K562 (cell line): ENCODE data around the gene ATP6V0D1. TPM values are rescaled to one million over a fixed set of nuclear protein-coding genes. Genes with fewer than 3 reads are reported as not detected.

Source experiments
- ATAC-seq: fragments of 200-7000 bp; cut with Tn5 transposase; 3 replicates; pipeline ENCODE4 v1.9.1; 2020; ENCODE audit warnings: moderate library complexity
- BruUV-seq: library from RNA; stranded (reverse); fragments of 400-500 nt; replicated peaks from 2 replicates; lab custom pipeline; 2021; lab: Mats Ljungman, UMichigan
- CTCF ChIA-PET: fragments of 300-600 bp; formaldehyde crosslinking; extraction: SDS; loops from one replicate; lab custom pipeline; 2021; ENCODE audit warnings: low intra/inter-chr PET ratio; lab: Yijun Ruan, JAX
- POLR2A ChIA-PET: fragments of 300-600, 350-650 bp; sonication (Branson Sonifier 250); formaldehyde crosslinking; extraction: SDS; loops from one replicate; lab custom pipeline; 2021; ENCODE audit warnings: antibody characterized with exemption, inconsistent platforms; lab: Yijun Ruan, JAX
- DNase-seq, 4 experiments: peaks; one replicate each; pipeline versions ENCODE4 v3.0.0 to v3.0.0-alpha.2; 2011 to 2018; ENCODE audit warnings: low spot score in 3 of 4, mixed read lengths in 3 of 4; ENCODE audit errors: extremely low read depth in 1 of 4
- FAIRE-seq: peaks from 2 replicates; lab custom pipeline; 2011; peaks lifted over from hg19 to GRCh38; lab: Jason Lieb, UNC
- H2AFZ ChIP-seq: 2 replicates; pipeline ENCODE4 v1.6.0; 2011; ENCODE audit warnings: low read depth, low read length, control low read depth, inconsistent platforms
- H3K27ac ChIP-seq: fragments of 200-600 bp; 3 replicates; pipeline ENCODE4 v1.8.0; 2011; ENCODE audit warnings: low read depth, mild to moderate bottlenecking, control low read depth, inconsistent platforms, low read length, moderate library complexity, mixed read lengths; ENCODE audit errors: extremely low read depth
- H3K27me3 ChIP-seq, 2 experiments: fragments of 300-600 bp in 1 of 2; 2 replicates in 1 of 2; 3 replicates in 1 of 2; pipeline versions ENCODE4 v1.6.0 to v1.8.0; 2011; ENCODE audit warnings: inconsistent platforms in 2 of 2, low read length in 2 of 2, mild to moderate bottlenecking in 1 of 2, mixed read lengths in 1 of 2, moderate library complexity in 1 of 2; ENCODE audit not compliant: control insufficient read depth in 2 of 2, insufficient read depth in 2 of 2
- H3K36me3 ChIP-seq: fragments of 300-600 bp; 3 replicates; pipeline ENCODE4 v1.8.0; 2011; ENCODE audit warnings: mild to moderate bottlenecking, low read length, inconsistent platforms; ENCODE audit not compliant: control insufficient read depth, insufficient read depth
- H3K4me1 ChIP-seq, 2 experiments: fragments of 200-600 bp in 1 of 2; replicated peaks in 1 of 2; 2 replicates in 1 of 2; 3 replicates in 1 of 2; pipeline versions ENCODE4 v1.5.1 to v1.8.0; 2011; ENCODE audit warnings: inconsistent platforms in 2 of 2, low read length in 2 of 2, mild to moderate bottlenecking in 1 of 2, mixed read lengths in 1 of 2, moderate library complexity in 1 of 2; ENCODE audit not compliant: control insufficient read depth in 2 of 2, insufficient read depth in 2 of 2
- H3K4me2 ChIP-seq: 2 replicates; pipeline ENCODE4 v1.6.1; 2011; ENCODE audit warnings: low read length, control low read depth, inconsistent platforms, mixed read lengths; ENCODE audit not compliant: insufficient read depth
- H3K4me3 ChIP-seq: fragments of 200-600 bp; sonication (generic), shearing (Covaris generic); 2 replicates; pipeline ENCODE4 v1.5.1; 2016; ENCODE audit warnings: control low read depth, inconsistent platforms
- H3K79me2 ChIP-seq: fragments of 200-600 bp; 3 replicates; pipeline ENCODE4 v1.8.0; 2011; ENCODE audit warnings: low read length, inconsistent platforms; ENCODE audit not compliant: control insufficient read depth, insufficient read depth
- H3K9ac ChIP-seq, 2 experiments: 2 replicates each; pipeline versions ENCODE4 v1.6.0 to v1.6.1; 2011; ENCODE audit warnings: low read depth in 2 of 2, low read length in 2 of 2, control low read depth in 1 of 2, inconsistent platforms in 1 of 2, mild to moderate bottlenecking in 1 of 2, mixed read lengths in 1 of 2; ENCODE audit not compliant: insufficient read depth in 1 of 2
- H3K9me1 ChIP-seq: one replicate; pipeline ENCODE4 v1.6.0; 2011; ENCODE audit warnings: inconsistent platforms, mild to moderate bottlenecking, low read length, moderate library complexity; ENCODE audit not compliant: control insufficient read depth, insufficient read depth
- H3K9me3 ChIP-seq: replicated peaks from 2 replicates; pipeline ENCODE4 v1.5.1; 2011; ENCODE audit warnings: low read depth, low read length, inconsistent platforms; ENCODE audit not compliant: control insufficient read depth, insufficient read depth
- H4K20me1 ChIP-seq: replicated peaks from 2 replicates; pipeline ENCODE4 v1.6.1; 2011; ENCODE audit warnings: low read length, inconsistent platforms, mixed read lengths; ENCODE audit not compliant: control insufficient read depth, insufficient read depth
- ASH1L ChIP-seq: fragments of 450-650 bp; IDR thresholded peaks from 2 replicates; pipeline ENCODE4 v1.6.1; 2018; ENCODE audit warnings: borderline replicate concordance, mild to moderate bottlenecking, low read depth; ENCODE audit not compliant: partially characterized antibody
- EGR1 ChIP-seq: fragments of 450-650 bp; conservative IDR thresholded peaks from 2 replicates; pipeline ENCODE4 v1.6.1; 2017; ENCODE audit warnings: mild to moderate bottlenecking
- ILK ChIP-seq: fragments of 450-650 bp; IDR thresholded peaks from 2 replicates; pipeline ENCODE4 v1.6.1; 2016; ENCODE audit warnings: missing genetic modification characterization, low read depth, mild to moderate bottlenecking, missing compliant biosample characterization, moderate library complexity, borderline replicate concordance
- KLF1 ChIP-seq: fragments of 450-650 bp; IDR thresholded peaks from 2 replicates; pipeline ENCODE4 v1.6.1; 2016; ENCODE audit warnings: missing genetic modification characterization, missing compliant biosample characterization
- PTTG1 ChIP-seq: fragments of 450-650 bp; IDR thresholded peaks from 2 replicates; pipeline ENCODE4 v1.6.1; 2016; ENCODE audit warnings: low read depth, mild to moderate bottlenecking, missing genetic modification characterization, missing compliant biosample characterization
- ZKSCAN8 ChIP-seq: fragments of 200-800 bp; sonication (Bioruptor generic); IDR thresholded peaks from 2 replicates; pipeline ENCODE4 v1.6.1; 2016; ENCODE audit warnings: missing genetic modification characterization, missing compliant biosample characterization
- WGBS: fragments of 100-300 bp; shearing (Covaris generic); methylation state at CpG from one replicate; pipeline ENCODE4 v1.1.6; 2016; ENCODE audit warnings: low coverage, mixed read lengths; ENCODE audit not compliant: insufficient coverage; ENCODE audit errors: missing lambda C conversion rate; 5-methylcytosine and 5-hydroxymethylcytosine counted together
- in situ Hi-C: fragments of 300-500 bp; cut with MboI; formaldehyde crosslinking; loops from 4 replicates; pipeline ENCODE4 v1.15.0; 2018; ENCODE audit warnings: inconsistent platforms, mixed read lengths
- intact Hi-C: fragments of 100-400 bp; cut with micrococcal nuclease; formaldehyde crosslinking; loops from 2 replicates; pipeline ENCODE4 v1.14.2; 2022
- polyA plus RNA-seq, 8 experiments: library from polyadenylated mRNA; depleted of rRNA in 4 of 8; stranded (reverse) in 5 of 8; unstranded in 3 of 8; fragments of >200 nt; fragmentation: Nextera tagmentation in 2 of 8; fragmentation: Illumina TruSeq in 1 of 8; extraction: Ambion mirVana in 2 of 8; extraction: Trizol in 1 of 8; gene quantifications; 2 replicates each; pipeline versions ENCODE4 v1.2.1 to v1.2.3, GENCODE V29; 2011 to 2014; ENCODE audit warnings: inconsistent platforms in 1 of 8, missing spikeins in 1 of 8
- total RNA-seq, 7 experiments: library from RNA; depleted of rRNA in 6 of 7; stranded (reverse); fragments of >200 nt in 6 of 7; fragmentation: Illumina TruSeq in 2 of 7; extraction: Trizol in 2 of 7; gene quantifications; 2 replicates each; pipeline versions ENCODE4 v1.2.1 to v1.2.3, GENCODE V29; 2011 to 2021; ENCODE audit warnings: low replicate concordance in 1 of 7
- TF ChIP-seq, protein P1 (sequence below): fragments of 450-650 bp; IDR thresholded peaks from 2 replicates; pipeline ENCODE4 v1.6.1; 2016; ENCODE audit warnings: mild to moderate bottlenecking, moderate library complexity
- TF ChIP-seq, protein P2 (sequence below): fragments of 250-450 bp; sonication (Bioruptor Pico); IDR thresholded peaks from 2 replicates; pipeline ENCODE4 v1.5.1; 2021; ENCODE audit warnings: mild to moderate bottlenecking

ATP6V0D1 gene
- total and polyA plus RNA-seq, 9 of the 15 experiments (the other 6 are each of a cell fraction or from before 2014, with no cell fraction given): 23.2 to 69.7 (median 45.6) TPM

DNA sequence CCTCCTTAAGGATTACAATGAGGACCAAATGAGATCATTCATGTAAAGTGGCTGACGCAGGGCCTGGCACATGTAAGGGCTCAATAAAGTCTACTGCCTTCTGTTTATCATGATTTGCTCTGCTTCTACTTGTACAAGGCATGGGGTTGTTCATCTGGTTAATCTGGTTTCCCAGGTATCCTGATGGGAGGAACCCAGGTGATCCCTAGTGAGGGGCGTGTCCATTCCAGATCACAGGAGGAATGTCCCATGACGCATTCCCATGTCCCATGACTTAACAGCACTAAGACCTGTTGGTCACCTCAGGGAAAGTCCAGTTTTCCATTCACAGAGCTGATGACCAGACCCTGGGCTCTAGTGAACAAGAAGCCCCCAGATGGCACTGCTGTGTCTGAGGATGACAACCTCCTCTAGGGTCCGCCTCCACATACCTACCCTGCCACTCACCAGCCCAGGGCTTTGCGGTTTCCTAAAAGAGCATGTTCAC, 76.2 kb downstream of the ATP6V0D1 start:
- H4K20me1 ChIP-seq: 0 out of 2 replicates have a peak, but pooled peaks cover 4% of the 10 kb centered on the region
- FAIRE-seq (no peak), ATAC-seq (no peak), DNase-seq (no peak)
- no peaks in the 10 kb centered on the region for H3K9me1 ChIP-seq
- POLR2A ChIA-PET: interaction anchor here (0.6 to 0.8 kb wide), 2 partner anchors 8 to 1708 kb away, joined by 3 read pairs; no protein-coding TSS in a partner anchor
- H3K4me1 ChIP-seq: peaks cover 0 to 20% of the 10 kb centered on the region in 2 experiments; a peak in 2 of 5 replicates
- in situ Hi-C loops: loop anchor here (25.0 kb wide), 1 partner anchor 442 kb away; the partner anchor contains the start of gene CES3
- H3K9ac ChIP-seq: 0 out of 4 replicates have a peak overlapping the region, but pooled peaks of 1 of the 2 experiments have one; percentile 20
- no peaks in the 10 kb centered on the region for H3K79me2 ChIP-seq
- H3K27me3 ChIP-seq: peaks cover 16 to 54% of the 10 kb centered on the region in 2 experiments
- CTCF ChIA-PET: no interaction called here
- H3K9me3 ChIP-seq: no peaks in the 10 kb centered on the region
- no peaks in the 10 kb centered on the region for H3K36me3 ChIP-seq
- intact Hi-C loops: loop anchor here (10.0 kb wide), 1 partner anchor 390 kb away; no protein-coding TSS in a partner anchor
- H2AFZ ChIP-seq: no peak overlapping the region
- no peak overlapping the region for H3K4me3 ChIP-seq
- H3K4me2 ChIP-seq: no peak overlapping the region
- 43% methylated on average over 5 of the region's 5 CpGs for WGBS
- no TSS peak for BruUV-seq
- no peak overlapping the region for H3K27ac ChIP-seq
- TF ChIP-seq ASH1L (no peak), KLF1 (tag) (no peak), ZKSCAN8 (CRISPR knock-in tag) (no peak), ILK (tag) (no peak), EGR1 (no peak), PTTG1 (tag) (no peak)
- TF ChIP-seq, protein P1, sequence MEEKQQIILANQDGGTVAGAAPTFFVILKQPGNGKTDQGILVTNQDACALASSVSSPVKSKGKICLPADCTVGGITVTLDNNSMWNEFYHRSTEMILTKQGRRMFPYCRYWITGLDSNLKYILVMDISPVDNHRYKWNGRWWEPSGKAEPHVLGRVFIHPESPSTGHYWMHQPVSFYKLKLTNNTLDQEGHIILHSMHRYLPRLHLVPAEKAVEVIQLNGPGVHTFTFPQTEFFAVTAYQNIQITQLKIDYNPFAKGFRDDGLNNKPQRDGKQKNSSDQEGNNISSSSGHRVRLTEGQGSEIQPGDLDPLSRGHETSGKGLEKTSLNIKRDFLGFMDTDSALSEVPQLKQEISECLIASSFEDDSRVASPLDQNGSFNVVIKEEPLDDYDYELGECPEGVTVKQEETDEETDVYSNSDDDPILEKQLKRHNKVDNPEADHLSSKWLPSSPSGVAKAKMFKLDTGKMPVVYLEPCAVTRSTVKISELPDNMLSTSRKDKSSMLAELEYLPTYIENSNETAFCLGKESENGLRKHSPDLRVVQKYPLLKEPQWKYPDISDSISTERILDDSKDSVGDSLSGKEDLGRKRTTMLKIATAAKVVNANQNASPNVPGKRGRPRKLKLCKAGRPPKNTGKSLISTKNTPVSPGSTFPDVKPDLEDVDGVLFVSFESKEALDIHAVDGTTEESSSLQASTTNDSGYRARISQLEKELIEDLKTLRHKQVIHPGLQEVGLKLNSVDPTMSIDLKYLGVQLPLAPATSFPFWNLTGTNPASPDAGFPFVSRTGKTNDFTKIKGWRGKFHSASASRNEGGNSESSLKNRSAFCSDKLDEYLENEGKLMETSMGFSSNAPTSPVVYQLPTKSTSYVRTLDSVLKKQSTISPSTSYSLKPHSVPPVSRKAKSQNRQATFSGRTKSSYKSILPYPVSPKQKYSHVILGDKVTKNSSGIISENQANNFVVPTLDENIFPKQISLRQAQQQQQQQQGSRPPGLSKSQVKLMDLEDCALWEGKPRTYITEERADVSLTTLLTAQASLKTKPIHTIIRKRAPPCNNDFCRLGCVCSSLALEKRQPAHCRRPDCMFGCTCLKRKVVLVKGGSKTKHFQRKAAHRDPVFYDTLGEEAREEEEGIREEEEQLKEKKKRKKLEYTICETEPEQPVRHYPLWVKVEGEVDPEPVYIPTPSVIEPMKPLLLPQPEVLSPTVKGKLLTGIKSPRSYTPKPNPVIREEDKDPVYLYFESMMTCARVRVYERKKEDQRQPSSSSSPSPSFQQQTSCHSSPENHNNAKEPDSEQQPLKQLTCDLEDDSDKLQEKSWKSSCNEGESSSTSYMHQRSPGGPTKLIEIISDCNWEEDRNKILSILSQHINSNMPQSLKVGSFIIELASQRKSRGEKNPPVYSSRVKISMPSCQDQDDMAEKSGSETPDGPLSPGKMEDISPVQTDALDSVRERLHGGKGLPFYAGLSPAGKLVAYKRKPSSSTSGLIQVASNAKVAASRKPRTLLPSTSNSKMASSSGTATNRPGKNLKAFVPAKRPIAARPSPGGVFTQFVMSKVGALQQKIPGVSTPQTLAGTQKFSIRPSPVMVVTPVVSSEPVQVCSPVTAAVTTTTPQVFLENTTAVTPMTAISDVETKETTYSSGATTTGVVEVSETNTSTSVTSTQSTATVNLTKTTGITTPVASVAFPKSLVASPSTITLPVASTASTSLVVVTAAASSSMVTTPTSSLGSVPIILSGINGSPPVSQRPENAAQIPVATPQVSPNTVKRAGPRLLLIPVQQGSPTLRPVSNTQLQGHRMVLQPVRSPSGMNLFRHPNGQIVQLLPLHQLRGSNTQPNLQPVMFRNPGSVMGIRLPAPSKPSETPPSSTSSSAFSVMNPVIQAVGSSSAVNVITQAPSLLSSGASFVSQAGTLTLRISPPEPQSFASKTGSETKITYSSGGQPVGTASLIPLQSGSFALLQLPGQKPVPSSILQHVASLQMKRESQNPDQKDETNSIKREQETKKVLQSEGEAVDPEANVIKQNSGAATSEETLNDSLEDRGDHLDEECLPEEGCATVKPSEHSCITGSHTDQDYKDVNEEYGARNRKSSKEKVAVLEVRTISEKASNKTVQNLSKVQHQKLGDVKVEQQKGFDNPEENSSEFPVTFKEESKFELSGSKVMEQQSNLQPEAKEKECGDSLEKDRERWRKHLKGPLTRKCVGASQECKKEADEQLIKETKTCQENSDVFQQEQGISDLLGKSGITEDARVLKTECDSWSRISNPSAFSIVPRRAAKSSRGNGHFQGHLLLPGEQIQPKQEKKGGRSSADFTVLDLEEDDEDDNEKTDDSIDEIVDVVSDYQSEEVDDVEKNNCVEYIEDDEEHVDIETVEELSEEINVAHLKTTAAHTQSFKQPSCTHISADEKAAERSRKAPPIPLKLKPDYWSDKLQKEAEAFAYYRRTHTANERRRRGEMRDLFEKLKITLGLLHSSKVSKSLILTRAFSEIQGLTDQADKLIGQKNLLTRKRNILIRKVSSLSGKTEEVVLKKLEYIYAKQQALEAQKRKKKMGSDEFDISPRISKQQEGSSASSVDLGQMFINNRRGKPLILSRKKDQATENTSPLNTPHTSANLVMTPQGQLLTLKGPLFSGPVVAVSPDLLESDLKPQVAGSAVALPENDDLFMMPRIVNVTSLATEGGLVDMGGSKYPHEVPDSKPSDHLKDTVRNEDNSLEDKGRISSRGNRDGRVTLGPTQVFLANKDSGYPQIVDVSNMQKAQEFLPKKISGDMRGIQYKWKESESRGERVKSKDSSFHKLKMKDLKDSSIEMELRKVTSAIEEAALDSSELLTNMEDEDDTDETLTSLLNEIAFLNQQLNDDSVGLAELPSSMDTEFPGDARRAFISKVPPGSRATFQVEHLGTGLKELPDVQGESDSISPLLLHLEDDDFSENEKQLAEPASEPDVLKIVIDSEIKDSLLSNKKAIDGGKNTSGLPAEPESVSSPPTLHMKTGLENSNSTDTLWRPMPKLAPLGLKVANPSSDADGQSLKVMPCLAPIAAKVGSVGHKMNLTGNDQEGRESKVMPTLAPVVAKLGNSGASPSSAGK: no peak
- TF ChIP-seq, protein P2, sequence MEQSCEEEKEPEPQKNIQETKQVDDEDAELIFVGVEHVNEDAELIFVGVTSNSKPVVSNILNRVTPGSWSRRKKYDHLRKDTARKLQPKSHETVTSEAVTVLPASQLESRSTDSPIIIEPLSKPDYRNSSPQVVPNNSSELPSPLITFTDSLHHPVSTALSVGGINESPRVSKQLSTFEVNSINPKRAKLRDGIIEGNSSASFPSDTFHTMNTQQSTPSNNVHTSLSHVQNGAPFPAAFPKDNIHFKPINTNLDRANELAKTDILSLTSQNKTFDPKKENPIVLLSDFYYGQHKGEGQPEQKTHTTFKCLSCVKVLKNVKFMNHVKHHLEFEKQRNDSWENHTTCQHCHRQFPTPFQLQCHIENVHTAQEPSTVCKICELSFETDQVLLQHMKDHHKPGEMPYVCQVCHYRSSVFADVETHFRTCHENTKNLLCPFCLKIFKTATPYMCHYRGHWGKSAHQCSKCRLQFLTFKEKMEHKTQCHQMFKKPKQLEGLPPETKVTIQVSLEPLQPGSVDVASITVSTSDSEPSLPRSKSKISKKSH (CRISPR knock-in tag): no peak
